GM13977 (cell line): ENCODE results near the gene ERG28.
"Not testable (repeated sequence)": the region's sequence is repeated elsewhere in the genome, so short reads cannot be mapped to it uniquely, and the experiment has no call there.

Experiments
- DNase-seq: peaks from one replicate; pipeline ENCODE4 v3.0.0; 2012; ENCODE audit warnings: low spot score
- CTCF ChIP-seq: IDR thresholded peaks from 2 replicates; pipeline ENCODE4 v1.5.1; 2012; ENCODE audit warnings: mild to moderate bottlenecking, control low read depth; ENCODE audit not compliant: insufficient read depth; ENCODE audit errors: extremely low read depth, missing control alignments
- in situ Hi-C: fragments of 300-500 bp; cut with MboI; formaldehyde crosslinking; loops from one replicate; pipeline ENCODE4 v1.12.0; 2022; ENCODE audit warnings: low sequenced_read_pairs, low pct_unique_long_range_greater_than_20kb, mixed read lengths, inconsistent platforms; ENCODE audit not compliant: unreplicated experiment

ERG28 gene

GRCh38 chr14:75700295-75700694 is 39.6 kb upstream of the ERG28 start:
- in situ Hi-C loops, result loop anchor here (25.0 kb wide), 1 partner anchor 687 kb away; the partner anchor contains the start of gene ESRRB
- no peak for TF ChIP-seq CTCF
- DNase-seq, result no peak

GRCh38 chr14:75699331-75699730 is 38.7 kb upstream of the ERG28 start:
- in situ Hi-C loops, result no loop called here
- TF ChIP-seq CTCF, result no peak
- DNase-seq, result no peak

GRCh38 chr14:75697918-75698317 is 37.2 kb upstream of the ERG28 start:
- in situ Hi-C loops, result no loop called here
- TF ChIP-seq CTCF, result no peak
- DNase-seq, result no peak

- no peak for DNase-seq
- no peak for TF ChIP-seq CTCF
- in situ Hi-C loops, result no loop called here
These were observed 36.7 kb upstream of the ERG28 start for GRCh38 chr14:75697386-75697785.

GRCh38 chr14:75695025-75695424 is 34.3 kb upstream of the ERG28 start:
- in situ Hi-C loops, result not testable (repeated sequence)

GRCh38 chr14:75690010-75690409 is 29.3 kb upstream of the ERG28 start:
- TF ChIP-seq CTCF, result no peak

More at GRCh38 chr14:75695025-75695424, 34.3 kb upstream of the ERG28 start:
- DNase-seq, result not testable (repeated sequence)

GRCh38 chr14:75689012-75689411 is 28.3 kb upstream of the ERG28 start:
- in situ Hi-C loops, result no loop called here
- DNase-seq, result no peak
- TF ChIP-seq CTCF, result no peak

More at GRCh38 chr14:75690010-75690409, 29.3 kb upstream of the ERG28 start:
- no peak for DNase-seq
- in situ Hi-C loops, result no loop called here
